HepG2 (cell line): Measurements from ENCODE around the gene RPS6KL1. TPM values are rescaled to one million over a fixed set of nuclear protein-coding genes. Genes with fewer than 3 reads are reported as not detected.

Experiments
- ARID4A ChIP-seq: sonication (generic); formaldehyde crosslinking; IDR thresholded peaks from 2 replicates; pipeline ENCODE4 v1.5.0; 2020; ENCODE audit warnings: mild to moderate bottlenecking, missing genetic modification reagents, borderline replicate concordance
- ASH2L ChIP-seq: fragments of 300-600, 200-600 bp; sonication (generic); IDR thresholded peaks from 2 replicates; pipeline ENCODE4 v1.7.0; 2017; ENCODE audit warnings: low read depth, mild to moderate bottlenecking, moderate library complexity, mixed read lengths, low read length; ENCODE audit not compliant: insufficient read length
- HCFC1 ChIP-seq: fragments of 150-350 bp; IDR thresholded peaks from 2 replicates; pipeline ENCODE4 v1.6.1; 2014; ENCODE audit warnings: low read depth, low read length
- MED1 ChIP-seq: sonication (generic); formaldehyde crosslinking; IDR thresholded peaks from 2 replicates; pipeline ENCODE4 v1.4.0; 2020; ENCODE audit warnings: missing genetic modification reagents
- NCOA2 ChIP-seq: sonication (generic); formaldehyde crosslinking; IDR thresholded peaks from 2 replicates; pipeline ENCODE4 v1.8.0; 2022; ENCODE audit warnings: inconsistent platforms
- RAD21 ChIP-seq: fragments of 450-650 bp; formaldehyde crosslinking; IDR thresholded peaks from 2 replicates; pipeline ENCODE4 v1.5.0; 2020; ENCODE audit warnings: mild to moderate bottlenecking
- REPIN1 ChIP-seq: sonication (generic); formaldehyde crosslinking; IDR thresholded peaks from 2 replicates; pipeline ENCODE4 v1.8.0; 2022; ENCODE audit warnings: missing genetic modification reagents, low read depth, mild to moderate bottlenecking, borderline replicate concordance
- SMC3 ChIP-seq: IDR thresholded peaks from 2 replicates; pipeline ENCODE4 v1.6.1; 2011; ENCODE audit warnings: low read length, improper control_type of control experiment
- TCF7 ChIP-seq: sonication (generic); IDR thresholded peaks from 2 replicates; pipeline ENCODE4 v1.6.1; 2016; ENCODE audit warnings: antibody characterized with exemption, low read depth
- TGIF2 ChIP-seq: IDR thresholded peaks from 2 replicates; pipeline ENCODE4 v1.6.1; 2016; ENCODE audit warnings: control low read depth, missing compliant biosample characterization
- ZC3H13 ChIP-seq: sonication (generic); formaldehyde crosslinking; IDR thresholded peaks from 2 replicates; pipeline ENCODE4 v1.8.1; 2023; ENCODE audit warnings: mild to moderate bottlenecking, missing genetic modification reagents, moderate library complexity
- ZIK1 ChIP-seq: sonication (generic); formaldehyde crosslinking; IDR thresholded peaks from 2 replicates; pipeline ENCODE4 v1.5.0; 2020; ENCODE audit warnings: mild to moderate bottlenecking, low read depth, missing genetic modification reagents, borderline replicate concordance
- ZNF292 ChIP-seq: sonication (generic); formaldehyde crosslinking; IDR thresholded peaks from 2 replicates; pipeline ENCODE4 v1.8.1; 2022; ENCODE audit warnings: mild to moderate bottlenecking, low read depth, missing genetic modification reagents, borderline replicate concordance
- ZNF567 ChIP-seq: sonication (generic); formaldehyde crosslinking; IDR thresholded peaks from 2 replicates; pipeline ENCODE4 v1.8.1; 2023; ENCODE audit warnings: mild to moderate bottlenecking, missing genetic modification reagents, borderline replicate concordance
- ZNF891 ChIP-seq: sonication (generic); formaldehyde crosslinking; IDR thresholded peaks from 2 replicates; pipeline ENCODE4 v1.5.0; 2020; ENCODE audit warnings: mild to moderate bottlenecking, missing genetic modification reagents
- polyA plus RNA-seq, 8 experiments: library from polyadenylated mRNA; depleted of rRNA in 3 of 8; stranded (reverse) in 7 of 8; unstranded in 1 of 8; fragments of >200 nt; fragmentation: Illumina TruSeq in 4 of 8; extraction: Trizol in 4 of 8; gene quantifications; 2 replicates each; pipeline versions ENCODE4 v1.2.1 to v1.2.3, GENCODE V29; 2011 to 2016; ENCODE audit warnings: low read depth in 4 of 8, missing spikeins in 1 of 8, mixed read lengths in 1 of 8; ENCODE audit not compliant: insufficient read depth in 1 of 8
- total RNA-seq, 5 experiments: library from RNA; depleted of rRNA; stranded (reverse); fragments of >200 nt; fragmentation: Illumina TruSeq; extraction: Trizol; gene quantifications; 2 replicates each; pipeline ENCODE4 v1.2.3, GENCODE V29; 2016; ENCODE audit warnings: low read depth in 1 of 5
- TF ChIP-seq, protein P1 (sequence below): sonication (generic); formaldehyde crosslinking; IDR thresholded peaks from 2 replicates; pipeline ENCODE4 v1.5.0; 2020; ENCODE audit warnings: missing genetic modification reagents, mild to moderate bottlenecking, borderline replicate concordance

The RPS6KL1 gene
- total and polyA plus RNA-seq, 2 of the 13 experiments (the other 11 are each of a cell fraction or from before 2014, with no cell fraction given) = 6.5 to 11.5 TPM

GRCh38 chr14:74945852-74946658 is 23.0 kb upstream of the RPS6KL1 start (continued):
- TF ChIP-seq TCF7 (0 out of 2 replicates have a peak, but pooled peaks have one; percentile 54), NCOA2 (peak; percentile 79), TGIF2 (CRISPR knock-in tag) (no peak), ZNF567 (CRISPR knock-in tag) (no peak), ZNF891 (peak; percentile 75; the same call in 1 of the 2 replicates), SMC3 (peak; percentile 64), ZC3H13 (CRISPR knock-in tag) (no peak), ARID4A (CRISPR knock-in tag) (peak; percentile 40; the same call in 1 of the 2 replicates), ZNF292 (CRISPR knock-in tag) (no peak), RAD21 (CRISPR knock-in tag) (peak; percentile 82), ASH2L (peak; percentile 53), ZIK1 (CRISPR knock-in tag) (no peak), MED1 (peak; percentile 70), HCFC1 (no peak), REPIN1 (no peak)
- TF ChIP-seq, protein P1, sequence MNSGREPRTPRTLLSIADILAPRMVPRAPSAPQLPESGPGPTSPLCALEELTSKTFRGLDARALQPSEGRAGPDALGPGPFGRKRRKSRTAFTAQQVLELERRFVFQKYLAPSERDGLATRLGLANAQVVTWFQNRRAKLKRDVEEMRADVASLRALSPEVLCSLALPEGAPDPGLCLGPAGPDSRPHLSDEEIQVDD (CRISPR knock-in tag) = 0 out of 2 replicates have a peak, but pooled peaks have one; percentile 63
